ENCODE measurements around the gene ENAH.

The ENAH gene

GRCh38 chr1:225526878-225527277, 126.0 kb downstream of the ENAH start:
- no peaks in the 10 kb centered on the region for H4K20me1 ChIP-seq (ENCODE audit: insufficient read depth, low read length)
- H3F3A ChIP-seq (ENCODE audit: insufficient read depth, low read length) = no peaks in the 10 kb centered on the region
- H3K9me2 ChIP-seq (replicated peaks; ENCODE audit: insufficient read depth, low read length) = no peaks in the 10 kb centered on the region
- H3K36me3 ChIP-seq (replicated peaks; ENCODE audit: insufficient read depth, low read length) = no peaks in the 10 kb centered on the region
- no peak for DNase-seq
- no peak overlapping the region for H3K4me3 ChIP-seq (ENCODE audit: low read length)
- no peaks in the 10 kb centered on the region for H3K27me3 ChIP-seq (replicated peaks; ENCODE audit: insufficient read depth, low read length)
- no peak for TF ChIP-seq CTCF (IDR thresholded peaks at IDR 0.05; ENCODE audit: low read length)
- TF ChIP-seq EZH2 (optimal IDR thresholded peaks at IDR 0.05; ENCODE audit: low read depth, low read length) = no peak
- no peak for TF ChIP-seq EZH2phosphoT487 (IDR thresholded peaks at IDR 0.05; ENCODE audit: low read length)
- H3K4me2 ChIP-seq (ENCODE audit: low read depth, low read length) = no peak overlapping the region
- no peak overlapping the region for H3K9ac ChIP-seq (ENCODE audit: low read length)
- H3K4me1 ChIP-seq (ENCODE audit: low read length) = no peaks in the 10 kb centered on the region
- H2AFZ ChIP-seq (ENCODE audit: low read length) = no peak overlapping the region
- H3K79me2 ChIP-seq (ENCODE audit: low read length) = no peaks in the 10 kb centered on the region
- no peaks in the 10 kb centered on the region for H3K9me3 ChIP-seq (replicated peaks; ENCODE audit: insufficient read depth, low read length)
- no peak overlapping the region for H3K27ac ChIP-seq (ENCODE audit: low read length)

- Histone ChIP-seq H3K27ac (ENCODE audit: low read length) (no peak overlapping the region), H3K9me2 (replicated peaks; ENCODE audit: insufficient read depth, low read length) (no peaks in the 10 kb centered on the region), H3K27me3 (replicated peaks; ENCODE audit: insufficient read depth, low read length) (no peaks in the 10 kb centered on the region), H2AFZ (ENCODE audit: low read length) (no peak overlapping the region), H3K36me3 (replicated peaks; ENCODE audit: insufficient read depth, low read length) (no peaks in the 10 kb centered on the region), H3F3A (ENCODE audit: insufficient read depth, low read length) (no peaks in the 10 kb centered on the region), H3K4me1 (ENCODE audit: low read length) (no peaks in the 10 kb centered on the region), H3K4me2 (ENCODE audit: low read depth, low read length) (no peak overlapping the region), H3K9ac (ENCODE audit: low read length) (no peak overlapping the region), H3K9me3 (replicated peaks; ENCODE audit: insufficient read depth, low read length) (no peaks in the 10 kb centered on the region), H3K79me2 (ENCODE audit: low read length) (no peaks in the 10 kb centered on the region), H3K4me3 (ENCODE audit: low read length) (no peak overlapping the region), H4K20me1 (ENCODE audit: insufficient read depth, low read length) (no peaks in the 10 kb centered on the region)
- DNase-seq = no peak
- TF ChIP-seq EZH2 (optimal IDR thresholded peaks at IDR 0.05; ENCODE audit: low read depth, low read length) (no peak), CTCF (IDR thresholded peaks at IDR 0.05; ENCODE audit: low read length) (no peak), EZH2phosphoT487 (IDR thresholded peaks at IDR 0.05; ENCODE audit: low read length) (no peak)
These were observed 127.5 kb downstream of the ENAH start for GRCh38 chr1:225525377-225525776.

- no peak for DNase-seq
- H3K9me3 ChIP-seq (replicated peaks; ENCODE audit: insufficient read depth, low read length) = no peaks in the 10 kb centered on the region
These were observed 128.4 kb downstream of the ENAH start for GRCh38 chr1:225524570-225524969.

More at GRCh38 chr1:225524570-225524969, 128.4 kb downstream of the ENAH start:
- H3K27ac ChIP-seq (ENCODE audit: low read length) = no peak overlapping the region
- H2AFZ ChIP-seq (ENCODE audit: low read length) = no peak overlapping the region
- H3K27me3 ChIP-seq (replicated peaks; ENCODE audit: insufficient read depth, low read length) = no peaks in the 10 kb centered on the region
- H3K4me3 ChIP-seq (ENCODE audit: low read length) = no peak overlapping the region
- H3K36me3 ChIP-seq (replicated peaks; ENCODE audit: insufficient read depth, low read length) = no peaks in the 10 kb centered on the region
- TF ChIP-seq EZH2 (optimal IDR thresholded peaks at IDR 0.05; ENCODE audit: low read depth, low read length) (no peak), EZH2phosphoT487 (IDR thresholded peaks at IDR 0.05; ENCODE audit: low read length) (no peak), CTCF (IDR thresholded peaks at IDR 0.05; ENCODE audit: low read length) (no peak)
- no peaks in the 10 kb centered on the region for H3F3A ChIP-seq (ENCODE audit: insufficient read depth, low read length)
- no peaks in the 10 kb centered on the region for H3K79me2 ChIP-seq (ENCODE audit: low read length)
- H3K9me2 ChIP-seq (replicated peaks; ENCODE audit: insufficient read depth, low read length) = no peaks in the 10 kb centered on the region
- H3K9ac ChIP-seq (ENCODE audit: low read length) = no peak overlapping the region
- no peaks in the 10 kb centered on the region for H3K4me1 ChIP-seq (ENCODE audit: low read length)
- no peak overlapping the region for H3K4me2 ChIP-seq (ENCODE audit: low read depth, low read length)
- H4K20me1 ChIP-seq (ENCODE audit: insufficient read depth, low read length) = no peaks in the 10 kb centered on the region
